Lower leg skin (tissue), 3 donors: ENCODE data around the gene ARID1B.

Source experiments
- POLR2A ChIP-seq, 2 donors: fragments of 450-650 bp; IDR thresholded peaks; one replicate each; pipeline ENCODE4 v1.6.1; 2016 to 2017; ENCODE audit warnings: antibody characterized with exemption in 2 of 2, mild to moderate bottlenecking in 1 of 2, moderate library complexity in 1 of 2
- TF ChIP-seq, protein P1 (sequence below), 3 donors: fragments of 450-650 bp; IDR thresholded peaks; one replicate each; pipeline ENCODE4 v1.5.1; 2016; ENCODE audit warnings: antibody characterized with exemption in 3 of 3, mild to moderate bottlenecking in 3 of 3, moderate library complexity in 2 of 3

DNA sequence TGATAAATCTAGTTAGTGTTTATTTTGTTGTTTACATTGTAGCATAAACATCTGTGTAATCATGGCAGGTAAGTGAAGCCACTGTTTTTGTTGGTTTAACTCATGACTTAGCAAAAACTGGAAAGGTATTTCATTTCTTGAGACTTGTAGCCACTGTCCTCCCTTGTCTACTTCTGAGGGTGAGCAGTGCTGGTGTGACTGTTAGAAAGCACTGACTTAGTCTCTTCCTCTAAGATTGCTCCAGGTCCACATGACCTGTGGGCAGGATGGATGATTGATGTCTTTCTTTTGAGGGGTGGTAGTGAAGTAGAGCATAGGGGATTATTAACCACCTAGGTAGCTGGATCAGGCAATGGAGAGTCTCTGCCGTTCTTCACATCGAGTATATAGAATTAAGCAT, 203.8 kb downstream of the ARID1B start:
- TF ChIP-seq, protein P1, sequence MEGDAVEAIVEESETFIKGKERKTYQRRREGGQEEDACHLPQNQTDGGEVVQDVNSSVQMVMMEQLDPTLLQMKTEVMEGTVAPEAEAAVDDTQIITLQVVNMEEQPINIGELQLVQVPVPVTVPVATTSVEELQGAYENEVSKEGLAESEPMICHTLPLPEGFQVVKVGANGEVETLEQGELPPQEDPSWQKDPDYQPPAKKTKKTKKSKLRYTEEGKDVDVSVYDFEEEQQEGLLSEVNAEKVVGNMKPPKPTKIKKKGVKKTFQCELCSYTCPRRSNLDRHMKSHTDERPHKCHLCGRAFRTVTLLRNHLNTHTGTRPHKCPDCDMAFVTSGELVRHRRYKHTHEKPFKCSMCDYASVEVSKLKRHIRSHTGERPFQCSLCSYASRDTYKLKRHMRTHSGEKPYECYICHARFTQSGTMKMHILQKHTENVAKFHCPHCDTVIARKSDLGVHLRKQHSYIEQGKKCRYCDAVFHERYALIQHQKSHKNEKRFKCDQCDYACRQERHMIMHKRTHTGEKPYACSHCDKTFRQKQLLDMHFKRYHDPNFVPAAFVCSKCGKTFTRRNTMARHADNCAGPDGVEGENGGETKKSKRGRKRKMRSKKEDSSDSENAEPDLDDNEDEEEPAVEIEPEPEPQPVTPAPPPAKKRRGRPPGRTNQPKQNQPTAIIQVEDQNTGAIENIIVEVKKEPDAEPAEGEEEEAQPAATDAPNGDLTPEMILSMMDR (IDR thresholded peaks at IDR 0.05) = no peak
- no peak for TF ChIP-seq POLR2A (IDR thresholded peaks at IDR 0.05)
